Measurements from ENCODE around the gene COL7A1.
"Not testable (repeated sequence)": the region's sequence is repeated elsewhere in the genome, so short reads cannot be mapped to it uniquely, and the experiment has no call there.

COL7A1 gene

GRCh38 chr3:48555231-48555948, 39.7 kb downstream of the COL7A1 start:
- H3K4me3 ChIP-seq (ENCODE audit: insufficient read depth, low read depth, low read length), result no peak overlapping the region
- WGBS, 2 experiments, result 88 to 93% methylated on average over 10 of the region's 10 CpGs
- no peaks in the 10 kb centered on the region for H3K9me3 ChIP-seq (ENCODE audit: control insufficient read depth, low read length)
- H3K27me3 ChIP-seq (ENCODE audit: control insufficient read depth, insufficient read depth, low read length, poor library complexity, severe bottlenecking), result no peaks in the 10 kb centered on the region
- no peaks in the 10 kb centered on the region for H3K36me3 ChIP-seq (ENCODE audit: control insufficient read depth, insufficient read depth, low read length)
- H3K4me1 ChIP-seq (ENCODE audit: control insufficient read depth, insufficient read depth, low read length), result peaks cover 19% of the 10 kb centered on the region
- H3K27ac ChIP-seq (ENCODE audit: insufficient read depth, low read depth, low read length, poor library complexity, severe bottlenecking), result no peak overlapping the region

- no peak overlapping the region for H3K4me3 ChIP-seq (ENCODE audit: insufficient read depth, low read depth, low read length)
- no peaks in the 10 kb centered on the region for H3K27me3 ChIP-seq (ENCODE audit: control insufficient read depth, insufficient read depth, low read length, poor library complexity, severe bottlenecking)
- no peaks in the 10 kb centered on the region for H3K36me3 ChIP-seq (ENCODE audit: control insufficient read depth, insufficient read depth, low read length)
- H3K27ac ChIP-seq (ENCODE audit: insufficient read depth, low read depth, low read length, poor library complexity, severe bottlenecking), result no peak overlapping the region
- 88 to 90% methylated on average over 14 of the region's 14 CpGs for WGBS, 2 experiments
- peaks cover 11% of the 10 kb centered on the region for H3K4me1 ChIP-seq (ENCODE audit: control insufficient read depth, insufficient read depth, low read length)
- no peaks in the 10 kb centered on the region for H3K9me3 ChIP-seq (ENCODE audit: control insufficient read depth, low read length)
Observed at GRCh38 chr3:48553886-48554845, 41.0 kb downstream of the COL7A1 start.

- Histone ChIP-seq H3K36me3 (ENCODE audit: control insufficient read depth, insufficient read depth, low read length) (no peaks in the 10 kb centered on the region), H3K4me3 (ENCODE audit: insufficient read depth, low read depth, low read length) (no peak overlapping the region), H3K9me3 (ENCODE audit: control insufficient read depth, low read length) (no peaks in the 10 kb centered on the region), H3K4me1 (ENCODE audit: control insufficient read depth, insufficient read depth, low read length) (peaks cover 11% of the 10 kb centered on the region), H3K27ac (ENCODE audit: insufficient read depth, low read depth, low read length, poor library complexity, severe bottlenecking) (no peak overlapping the region), H3K27me3 (ENCODE audit: control insufficient read depth, insufficient read depth, low read length, poor library complexity, severe bottlenecking) (no peaks in the 10 kb centered on the region)
- WGBS, 2 experiments, result 92 to 96% methylated on average over 5 of the region's 5 CpGs
Observed at GRCh38 chr3:48553361-48553760, 41.8 kb downstream of the COL7A1 start.

DNA sequence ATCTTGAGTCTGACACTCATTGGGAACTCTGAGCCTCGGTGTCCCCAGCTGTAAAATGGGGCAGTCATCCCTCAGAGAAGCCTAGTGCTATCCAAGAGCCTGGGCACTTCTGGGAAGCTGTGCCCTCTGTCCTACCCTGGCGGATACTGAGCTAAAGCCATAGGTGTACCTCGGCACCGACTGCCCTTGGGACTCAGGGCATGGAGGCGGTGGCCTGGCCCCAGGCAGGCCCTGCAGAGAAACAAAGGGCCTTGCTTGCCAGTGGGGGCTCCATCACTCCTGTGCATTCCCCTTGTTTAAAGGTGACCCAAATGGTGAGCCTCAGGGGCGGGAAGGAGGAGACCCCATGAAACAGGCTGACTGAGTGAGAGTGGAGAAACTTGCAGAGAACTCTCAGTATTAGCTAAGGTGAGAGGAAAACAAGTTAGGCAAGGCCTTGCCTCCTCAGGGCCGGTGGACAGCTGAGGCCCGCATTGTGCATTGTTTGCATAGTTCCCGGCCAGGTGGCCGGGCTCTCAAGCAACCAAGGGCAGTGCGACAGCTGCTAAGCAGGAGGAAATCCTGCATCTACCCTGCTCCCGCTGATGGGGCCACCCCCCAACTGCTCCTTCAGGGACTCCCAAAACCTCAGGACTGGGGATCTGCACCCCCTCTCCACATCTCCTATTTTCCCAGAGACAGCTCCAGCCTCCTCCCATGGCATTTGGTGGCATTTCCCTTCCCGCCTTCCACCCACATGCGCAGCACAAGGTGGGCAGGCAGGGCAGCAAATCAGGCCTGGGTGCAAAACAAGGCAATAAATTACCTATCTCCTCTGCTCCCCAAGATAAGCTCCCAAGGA, 42.8 kb downstream of the COL7A1 start:
- Histone ChIP-seq H3K27ac (ENCODE audit: insufficient read depth, low read depth, low read length, poor library complexity, severe bottlenecking) (no peak overlapping the region), H3K27me3 (ENCODE audit: control insufficient read depth, insufficient read depth, low read length, poor library complexity, severe bottlenecking) (no peaks in the 10 kb centered on the region), H3K4me1 (ENCODE audit: control insufficient read depth, insufficient read depth, low read length) (peaks cover 11% of the 10 kb centered on the region), H3K4me3 (ENCODE audit: insufficient read depth, low read depth, low read length) (no peak overlapping the region), H3K9me3 (ENCODE audit: control insufficient read depth, low read length) (no peaks in the 10 kb centered on the region), H3K36me3 (ENCODE audit: control insufficient read depth, insufficient read depth, low read length) (peaks cover 7% of the 10 kb centered on the region)
- 91 to 92% methylated on average over 14 of the region's 14 CpGs for WGBS, 2 experiments

DNA sequence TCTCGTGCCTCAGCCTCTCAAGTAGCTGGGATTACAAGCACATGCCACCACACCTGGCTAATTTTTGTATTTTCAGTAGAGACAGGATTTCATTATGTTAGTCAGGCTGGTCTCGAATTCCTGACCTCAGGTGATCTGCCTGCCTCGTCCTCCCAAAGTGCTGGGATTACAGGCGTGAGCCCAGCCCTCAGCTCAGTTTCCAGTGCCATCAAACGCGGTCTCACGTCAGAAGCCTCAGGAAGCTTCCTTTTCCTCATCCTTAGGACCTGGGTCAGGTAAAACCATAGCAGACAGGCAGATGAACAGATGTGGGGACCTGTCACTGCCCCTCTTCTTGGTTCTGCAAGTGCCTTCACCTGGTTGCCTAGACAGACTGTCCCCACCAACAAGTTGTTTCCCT, 43.5 kb downstream of the COL7A1 start:
- H3K27ac ChIP-seq (ENCODE audit: insufficient read depth, low read depth, low read length, poor library complexity, severe bottlenecking); H3K4me3 ChIP-seq (ENCODE audit: insufficient read depth, low read depth, low read length): not testable (repeated sequence)
- 93 to 96% methylated on average over 7 of the region's 7 CpGs for WGBS, 2 experiments

DNA sequence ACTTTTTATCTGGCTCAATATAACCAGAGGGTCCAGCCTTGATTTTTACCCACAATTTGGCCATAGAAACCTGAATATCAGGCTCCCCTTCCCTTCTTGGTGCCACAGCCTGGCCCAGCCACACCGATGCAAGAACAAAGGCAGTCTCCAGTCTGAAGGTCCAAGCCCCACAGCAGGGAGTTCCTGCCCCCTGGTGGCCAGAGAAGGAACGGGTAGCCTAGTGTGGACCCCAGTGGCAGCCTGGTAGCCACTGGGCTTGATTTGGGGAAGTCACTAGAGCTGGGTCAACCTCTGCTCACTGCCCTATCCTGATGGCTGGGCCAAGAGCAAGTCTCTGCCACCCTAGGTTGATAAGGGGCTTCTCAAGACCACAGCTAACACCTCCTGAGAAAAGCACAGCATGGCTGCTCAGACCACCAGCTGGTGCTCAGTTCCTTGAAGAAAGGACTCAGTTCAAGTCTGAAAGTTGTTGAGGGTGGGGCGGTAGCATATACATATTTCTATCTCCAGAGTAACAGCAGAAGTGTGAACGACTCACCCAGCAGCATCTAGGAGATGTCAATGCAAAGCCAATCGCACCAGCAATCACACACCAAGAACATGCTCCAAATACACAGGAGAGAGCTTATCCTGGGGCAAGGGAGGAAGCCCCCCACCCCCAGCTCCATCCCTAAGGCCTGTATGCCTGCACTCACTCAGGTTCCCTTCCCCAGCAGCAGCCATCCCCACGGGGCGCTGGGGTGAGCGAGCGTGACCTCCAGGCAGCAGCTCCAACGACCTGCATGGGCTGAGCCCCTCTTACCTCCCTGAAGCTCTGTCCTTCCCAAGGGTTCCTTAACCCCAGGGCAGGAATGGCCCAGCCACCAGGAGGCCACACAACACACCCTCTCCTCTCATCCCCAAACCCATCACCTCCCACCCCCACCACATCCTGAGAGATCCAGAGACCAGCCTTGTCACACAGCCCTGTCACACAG, 46.1 kb downstream of the COL7A1 start:
- peaks cover 3% of the 10 kb centered on the region for H3K4me1 ChIP-seq (ENCODE audit: control insufficient read depth, insufficient read depth, low read length)
- WGBS, 2 experiments, result 76 to 78% methylated on average over 10 of the region's 10 CpGs
- H3K27me3 ChIP-seq (ENCODE audit: control insufficient read depth, insufficient read depth, low read length, poor library complexity, severe bottlenecking), result no peaks in the 10 kb centered on the region
- H3K9me3 ChIP-seq (ENCODE audit: control insufficient read depth, low read length), result no peaks in the 10 kb centered on the region
- H3K4me3 ChIP-seq (ENCODE audit: insufficient read depth, low read depth, low read length), result no peak overlapping the region
- no peak overlapping the region for H3K27ac ChIP-seq (ENCODE audit: insufficient read depth, low read depth, low read length, poor library complexity, severe bottlenecking)
- peaks cover 17% of the 10 kb centered on the region for H3K36me3 ChIP-seq (ENCODE audit: control insufficient read depth, insufficient read depth, low read length)

More for the DNA sequence above, 43.5 kb downstream of the COL7A1 start:
- peaks cover 11% of the 10 kb centered on the region for H3K4me1 ChIP-seq (ENCODE audit: control insufficient read depth, insufficient read depth, low read length)
- not testable (repeated sequence) for H3K36me3 ChIP-seq (ENCODE audit: control insufficient read depth, insufficient read depth, low read length); H3K9me3 ChIP-seq (ENCODE audit: control insufficient read depth, low read length); H3K27me3 ChIP-seq (ENCODE audit: control insufficient read depth, insufficient read depth, low read length, poor library complexity, severe bottlenecking)

GRCh38 chr3:48548126-48548525, 47.0 kb downstream of the COL7A1 start:
- H3K27me3 ChIP-seq (ENCODE audit: control insufficient read depth, insufficient read depth, low read length, poor library complexity, severe bottlenecking), result no peaks in the 10 kb centered on the region
- H3K27ac ChIP-seq (ENCODE audit: insufficient read depth, low read depth, low read length, poor library complexity, severe bottlenecking), result no peak overlapping the region
- 91 to 97% methylated on average over 4 of the region's 5 CpGs for WGBS, 2 experiments
- H3K4me1 ChIP-seq (ENCODE audit: control insufficient read depth, insufficient read depth, low read length), result peaks cover 2% of the 10 kb centered on the region
- no peak overlapping the region for H3K4me3 ChIP-seq (ENCODE audit: insufficient read depth, low read depth, low read length)
- H3K9me3 ChIP-seq (ENCODE audit: control insufficient read depth, low read length), result no peaks in the 10 kb centered on the region
- peaks cover 18% of the 10 kb centered on the region for H3K36me3 ChIP-seq (ENCODE audit: control insufficient read depth, insufficient read depth, low read length)

GRCh38 chr3:48546203-48546829, 48.8 kb downstream of the COL7A1 start:
- H3K36me3 ChIP-seq (ENCODE audit: control insufficient read depth, insufficient read depth, low read length), result peaks cover 22% of the 10 kb centered on the region
- no peak overlapping the region for H3K27ac ChIP-seq (ENCODE audit: insufficient read depth, low read depth, low read length, poor library complexity, severe bottlenecking)

DNA sequence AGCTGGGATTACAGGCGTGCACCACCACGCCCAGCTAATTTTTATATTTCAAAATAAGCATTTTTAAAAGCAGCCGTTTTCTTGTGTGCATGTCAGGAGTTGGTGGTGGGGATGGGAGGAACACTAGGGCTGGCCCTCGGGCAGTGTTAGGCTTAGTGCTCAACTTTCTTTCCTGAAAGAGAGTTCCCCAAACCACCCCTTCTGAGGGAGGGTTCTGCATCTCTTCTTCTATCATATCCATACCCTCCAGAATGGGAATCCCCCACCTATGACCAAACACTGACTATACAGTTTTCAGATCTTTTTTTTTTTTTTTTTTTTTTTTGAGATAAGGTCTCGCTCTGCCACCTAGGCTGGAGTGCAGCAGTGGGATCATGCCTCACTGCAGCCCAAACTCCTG, 51.0 kb downstream of the COL7A1 start:
- Histone ChIP-seq H3K9me3 (ENCODE audit: control insufficient read depth, low read length) (no peaks in the 10 kb centered on the region), H3K27ac (ENCODE audit: insufficient read depth, low read depth, low read length, poor library complexity, severe bottlenecking) (no peak overlapping the region), H3K4me1 (ENCODE audit: control insufficient read depth, insufficient read depth, low read length) (no peaks in the 10 kb centered on the region), H3K36me3 (ENCODE audit: control insufficient read depth, insufficient read depth, low read length) (peaks cover 22% of the 10 kb centered on the region), H3K4me3 (ENCODE audit: insufficient read depth, low read depth, low read length) (no peak overlapping the region), H3K27me3 (ENCODE audit: control insufficient read depth, insufficient read depth, low read length, poor library complexity, severe bottlenecking) (no peaks in the 10 kb centered on the region)
- WGBS, 2 experiments, result 94 to 98% methylated on average over 5 of the region's 5 CpGs

More at GRCh38 chr3:48546203-48546829, 48.8 kb downstream of the COL7A1 start:
- 98% methylated on average over 4 of the region's 4 CpGs for WGBS, 2 experiments
- no peaks in the 10 kb centered on the region for H3K27me3 ChIP-seq (ENCODE audit: control insufficient read depth, insufficient read depth, low read length, poor library complexity, severe bottlenecking)
- H3K4me1 ChIP-seq (ENCODE audit: control insufficient read depth, insufficient read depth, low read length), result no peaks in the 10 kb centered on the region
- no peak overlapping the region for H3K4me3 ChIP-seq (ENCODE audit: insufficient read depth, low read depth, low read length)
- H3K9me3 ChIP-seq (ENCODE audit: control insufficient read depth, low read length), result no peaks in the 10 kb centered on the region
